EH (cell line): ENCODE results near the gene PPM1N.
"Not testable (repeated sequence)": the region's sequence is repeated elsewhere in the genome, so short reads cannot be mapped to it uniquely, and the experiment has no call there.

Experiments used
- DNase-seq: peaks from one replicate; pipeline ENCODE4 v3.0.0-alpha.2; 2015; ENCODE audit warnings: low read depth

PPM1N gene

GRCh38 chr19:45508861-45509691 lies 10.8 kb downstream of the PPM1N start:
- DNase-seq: peak; percentile 91

DNA sequence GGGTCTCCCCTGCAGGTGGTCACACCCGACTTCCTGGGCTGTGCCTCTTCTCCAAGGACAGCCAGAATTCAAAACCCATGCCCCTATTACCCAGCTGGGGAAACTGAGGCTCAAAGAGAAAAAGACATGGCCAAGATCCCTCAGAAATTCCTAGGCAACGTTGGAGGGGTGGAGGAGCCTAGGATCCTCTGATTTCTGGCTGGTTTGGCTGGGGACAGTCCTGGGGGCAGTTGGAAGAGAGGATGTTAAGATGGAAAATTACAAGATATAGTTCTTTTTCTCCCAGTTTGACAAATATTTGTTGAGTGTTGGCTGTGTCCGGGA lies 11.4 kb downstream of the PPM1N start:
- no peak for DNase-seq

DNA sequence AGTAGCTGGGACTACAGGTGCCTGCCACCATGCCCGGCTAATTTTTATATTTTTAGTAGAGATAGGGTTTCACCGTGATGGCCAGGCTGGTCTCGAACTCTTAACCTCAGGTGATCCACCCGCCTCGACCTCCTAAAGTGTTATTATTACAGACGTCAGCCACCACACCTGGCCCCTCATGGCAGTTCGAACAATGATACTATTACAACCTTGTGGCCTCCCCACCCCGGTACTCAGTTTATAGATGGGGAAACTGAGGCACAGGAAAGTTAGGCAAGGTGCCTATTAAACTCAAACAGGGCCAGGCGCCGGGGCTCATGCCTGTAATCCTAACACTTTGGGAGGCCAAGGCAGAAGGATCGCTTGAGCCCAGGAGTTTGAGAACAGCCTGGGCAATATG lies 12.1 kb downstream of the PPM1N start:
- not testable (repeated sequence) for DNase-seq

DNA sequence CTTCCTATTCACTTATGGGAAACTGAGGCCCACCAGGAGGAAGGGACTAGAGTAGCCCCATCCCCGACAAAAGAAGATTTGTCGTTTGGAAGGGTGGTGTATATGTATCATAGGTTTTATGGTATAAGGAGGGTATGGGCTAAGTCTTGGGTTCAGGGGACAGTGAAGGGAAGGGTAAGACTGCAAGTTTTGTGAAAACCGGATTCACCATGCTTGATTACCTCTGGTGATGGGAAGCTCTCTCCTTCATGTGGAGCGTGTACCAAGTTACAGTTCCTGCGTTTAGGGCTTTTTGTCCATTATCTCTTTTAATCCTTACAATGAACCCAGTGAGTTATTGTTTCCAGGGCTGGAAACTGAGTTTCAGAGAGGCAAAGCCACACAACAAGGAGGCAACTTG lies 12.8 kb downstream of the PPM1N start:
- no peak for DNase-seq

- DNase-seq: no peak
These were observed 14.7 kb downstream of the PPM1N start for GRCh38 chr19:45512881-45513483.

DNA sequence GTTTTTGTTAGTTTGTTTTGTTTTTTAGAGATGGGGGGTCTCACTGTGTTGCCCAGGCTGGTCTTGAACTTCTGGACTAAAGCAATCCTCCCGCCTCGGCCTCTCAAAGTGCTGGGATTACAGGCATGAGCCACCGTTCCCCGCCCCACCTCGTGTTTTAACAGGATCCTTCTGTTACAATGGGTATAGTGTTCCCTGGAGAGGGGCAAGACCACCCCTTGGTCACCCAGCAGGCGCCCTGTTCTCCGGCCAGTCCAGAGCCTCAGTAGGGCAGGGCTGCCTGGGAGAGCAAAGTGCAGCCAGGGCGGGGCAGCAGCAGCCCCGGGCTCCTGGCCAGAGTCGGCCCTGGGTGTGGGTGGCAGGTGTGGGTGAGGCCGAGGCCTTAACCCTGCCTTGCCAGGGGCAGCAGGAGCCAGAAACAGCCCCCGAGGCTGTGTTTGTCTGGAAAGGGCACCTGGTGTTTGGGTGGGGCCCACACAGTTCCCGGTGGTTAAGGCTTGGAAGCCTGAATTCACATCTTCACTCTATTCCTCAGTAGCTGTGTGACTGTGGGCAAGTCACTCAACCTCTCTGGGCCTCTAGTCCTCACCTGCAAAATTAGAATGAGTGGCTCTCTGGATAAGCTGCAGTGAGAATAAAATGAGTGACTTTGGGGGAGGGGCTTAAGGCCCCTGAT lies 16.3 kb downstream of the PPM1N start:
- no peak for DNase-seq

DNA sequence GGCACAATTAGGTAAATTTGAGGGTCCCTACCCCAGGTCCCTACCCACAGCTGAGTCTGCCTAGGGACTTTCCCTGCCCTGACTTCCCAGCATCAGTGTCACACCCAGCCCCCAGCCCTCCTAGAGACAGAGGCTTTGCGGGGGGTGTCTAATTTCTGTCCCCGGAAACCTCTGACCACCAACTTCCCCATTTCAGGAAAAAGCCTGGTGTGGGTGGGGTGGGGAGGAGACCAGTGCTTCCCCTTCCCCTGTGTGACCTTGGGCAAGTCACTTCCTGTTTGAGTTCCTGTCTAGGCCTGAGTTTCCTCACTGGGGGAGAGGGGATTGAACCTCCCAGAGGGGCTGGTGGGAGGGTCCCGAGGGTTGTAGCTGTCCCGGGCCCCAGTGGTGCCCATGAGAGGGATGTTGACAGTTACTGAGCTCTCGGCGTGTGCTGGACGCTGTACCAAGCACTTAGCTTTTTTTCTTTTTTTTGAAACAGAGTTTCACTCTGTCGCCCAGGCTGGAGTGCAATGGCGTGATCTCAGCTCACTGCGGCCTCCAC lies 16.9 kb downstream of the PPM1N start:
- no peak for DNase-seq

DNA sequence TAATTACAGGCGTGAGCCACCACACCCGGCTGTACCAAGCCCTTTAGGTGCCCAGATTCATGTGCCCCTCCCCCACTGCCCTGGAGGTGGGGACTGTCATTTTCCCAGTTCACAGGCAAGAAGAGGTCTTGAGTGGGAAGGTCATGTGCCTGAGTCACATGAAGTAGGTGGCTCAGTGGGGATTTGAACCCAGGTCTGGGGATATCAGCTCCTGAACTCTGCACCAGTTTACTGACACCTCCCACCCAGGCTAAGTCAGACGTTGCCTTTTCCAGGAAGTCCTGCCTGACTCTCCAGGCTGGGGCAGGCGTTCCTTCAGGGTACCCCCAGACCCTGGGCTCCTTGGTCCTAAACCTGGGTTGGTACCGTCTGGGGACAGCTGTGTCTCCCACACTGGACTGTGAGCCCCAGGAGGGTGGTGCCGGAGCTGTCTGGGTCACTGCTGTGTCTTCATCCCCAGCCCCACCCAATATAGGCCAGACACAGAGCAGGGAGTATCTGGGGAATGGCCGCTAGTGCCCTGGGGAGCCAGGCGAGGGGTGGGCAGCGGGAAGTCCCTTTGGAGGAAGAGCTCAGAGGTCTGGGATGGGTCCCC lies 17.7 kb downstream of the PPM1N start:
- DNase-seq: no peak

DNA sequence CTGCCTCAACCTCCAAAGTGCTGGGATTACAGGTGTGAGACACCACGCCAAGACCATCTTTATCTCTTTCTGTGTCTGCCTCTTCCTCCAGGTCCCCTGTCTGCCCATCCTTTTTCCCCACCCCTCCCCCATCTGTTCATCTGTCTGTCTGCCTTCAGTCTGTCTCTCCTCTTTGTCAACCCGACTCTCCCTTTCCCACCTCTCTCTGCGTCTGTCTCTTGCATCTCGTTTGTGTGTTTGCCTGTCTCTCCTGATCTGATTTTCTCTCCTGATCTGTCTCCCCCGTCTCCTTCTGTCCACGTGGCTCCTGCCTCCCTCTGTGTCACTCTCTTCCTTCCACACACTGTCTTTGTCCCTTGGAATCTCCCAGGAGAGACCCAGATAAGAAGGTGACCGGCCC lies 19.0 kb downstream of the PPM1N start:
- DNase-seq: no peak

GRCh38 chr19:45517641-45518468 lies 19.6 kb downstream of the PPM1N start:
- no peak for DNase-seq

DNA sequence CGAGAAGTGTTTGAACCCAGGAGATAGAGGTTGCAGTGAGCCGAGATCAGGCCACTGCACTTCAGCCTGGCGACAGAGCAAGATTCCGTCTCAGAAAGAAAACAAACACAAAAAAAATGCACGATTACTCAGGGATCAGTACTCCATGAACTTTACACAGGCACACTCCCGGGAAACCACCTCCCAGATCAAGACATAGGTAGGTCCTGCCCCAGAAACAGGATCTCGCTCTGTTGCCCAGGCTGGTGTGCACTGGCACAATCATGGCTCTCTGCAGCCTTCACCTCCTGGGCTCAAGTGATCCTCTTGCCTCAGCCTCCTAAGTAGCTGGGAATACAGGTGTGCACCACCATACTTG lies 20.2 kb downstream of the PPM1N start:
- DNase-seq: no peak

DNA sequence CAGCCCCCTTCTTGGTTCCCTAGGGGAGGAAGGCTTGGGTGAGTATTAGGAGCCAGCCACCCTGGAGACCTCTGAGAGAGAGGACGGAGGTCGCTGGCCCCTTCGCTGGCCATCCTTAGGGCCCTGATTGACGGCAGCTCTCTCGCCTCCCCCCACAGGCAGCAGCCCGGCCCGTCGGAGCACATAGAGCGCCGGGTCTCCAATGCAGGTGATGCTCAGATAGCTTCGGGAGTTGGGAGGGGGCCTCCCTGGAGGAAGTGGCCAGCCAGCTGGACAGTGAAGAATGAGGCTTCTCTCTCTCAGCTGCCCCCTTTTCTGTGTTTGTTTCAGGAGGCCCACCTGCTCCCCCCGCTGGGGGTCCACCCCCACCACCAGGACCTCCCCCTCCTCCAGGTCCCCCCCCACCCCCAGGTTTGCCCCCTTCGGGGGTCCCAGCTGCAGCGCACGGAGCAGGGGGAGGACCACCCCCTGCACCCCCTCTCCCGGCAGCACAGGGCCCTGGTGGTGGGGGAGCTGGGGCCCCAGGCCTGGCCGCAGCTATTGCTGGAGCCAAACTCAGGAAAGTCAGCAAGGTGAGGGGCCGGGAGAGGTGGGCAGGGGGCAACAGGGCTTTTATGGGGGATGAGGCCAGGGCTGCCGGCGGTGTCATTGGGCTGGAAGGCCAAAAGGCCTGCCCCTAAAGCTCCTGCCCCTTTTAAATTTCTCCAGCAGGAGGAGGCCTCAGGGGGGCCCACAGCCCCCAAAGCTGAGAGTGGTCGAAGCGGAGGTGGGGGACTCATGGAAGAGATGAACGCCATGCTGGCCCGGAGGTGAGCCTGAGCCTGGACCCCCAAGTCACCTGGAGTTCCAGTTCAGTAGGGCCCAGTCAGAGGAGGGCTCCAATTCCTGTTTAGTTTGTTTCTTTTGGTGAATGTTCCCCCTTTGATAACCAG lies 24.0 kb downstream of the PPM1N start:
- no peak for DNase-seq

DNA sequence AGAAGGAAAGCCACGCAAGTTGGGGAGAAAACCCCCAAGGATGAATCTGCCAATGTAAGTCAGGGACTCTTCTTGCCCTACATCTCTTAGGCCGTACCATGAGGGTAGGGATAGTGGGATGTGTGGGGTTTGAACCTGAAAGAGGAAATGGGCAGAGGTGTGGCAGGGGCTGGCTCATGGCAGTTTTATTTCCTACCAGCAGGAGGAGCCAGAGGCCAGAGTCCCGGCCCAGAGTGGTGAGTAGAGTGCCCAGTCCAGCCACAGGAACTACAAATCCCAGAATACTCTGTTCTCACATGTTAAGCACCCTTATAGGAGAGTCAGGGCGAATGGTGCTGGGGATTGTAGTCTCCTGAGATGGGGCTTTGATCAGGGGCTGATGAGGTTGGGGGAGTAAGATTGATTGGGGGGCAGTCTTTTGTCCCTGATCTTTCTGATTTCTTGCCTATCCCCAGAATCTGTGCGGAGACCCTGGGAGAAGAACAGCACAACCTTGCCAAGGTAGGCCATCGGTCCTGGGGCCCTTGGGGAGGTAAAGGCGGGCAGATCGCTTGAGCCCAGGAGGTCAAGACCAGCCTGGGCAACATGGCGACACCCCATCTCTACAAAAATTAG lies 25.5 kb downstream of the PPM1N start:
- DNase-seq: peak; percentile 83

- no peak for DNase-seq
These were observed 26.4 kb downstream of the PPM1N start for GRCh38 chr19:45524575-45525129.

DNA sequence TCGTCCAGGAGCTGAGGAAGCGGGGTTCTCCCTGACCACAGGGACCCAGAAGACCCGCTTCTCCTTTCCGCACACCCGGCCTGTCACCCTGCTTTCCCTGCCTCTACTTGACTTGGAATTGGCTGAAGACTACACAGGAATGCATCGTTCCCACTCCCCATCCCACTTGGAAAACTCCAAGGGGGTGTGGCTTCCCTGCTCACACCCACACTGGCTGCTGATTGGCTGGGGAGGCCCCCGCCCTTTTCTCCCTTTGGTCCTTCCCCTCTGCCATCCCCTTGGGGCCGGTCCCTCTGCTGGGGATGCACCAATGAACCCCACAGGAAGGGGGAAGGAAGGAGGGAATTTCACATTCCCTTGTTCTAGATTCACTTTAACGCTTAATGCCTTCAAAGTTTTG lies 27.9 kb downstream of the PPM1N start:
- DNase-seq: peak; percentile 85

- DNase-seq: no peak
These were observed 28.7 kb downstream of the PPM1N start for GRCh38 chr19:45526971-45527370.

DNA sequence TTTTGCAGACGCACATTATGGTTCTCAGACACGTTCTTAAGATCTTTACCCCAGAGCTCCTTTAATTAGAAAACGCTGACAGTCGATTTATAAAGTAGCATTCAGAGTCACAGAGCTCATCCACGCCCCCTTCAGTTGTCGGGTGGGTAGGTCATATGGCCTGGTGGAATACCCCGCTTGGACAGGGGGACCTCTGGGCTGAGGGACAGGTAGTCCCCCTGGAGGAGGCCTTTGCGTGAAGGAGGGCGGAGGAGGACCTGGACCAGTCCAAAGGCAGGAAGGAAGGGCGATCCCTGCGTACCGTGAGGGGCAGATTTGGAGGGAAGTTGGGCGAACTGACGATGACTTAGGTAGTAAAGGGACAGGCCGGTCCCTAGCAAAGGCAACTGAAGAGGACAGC lies 29.5 kb downstream of the PPM1N start:
- DNase-seq: no peak

DNA sequence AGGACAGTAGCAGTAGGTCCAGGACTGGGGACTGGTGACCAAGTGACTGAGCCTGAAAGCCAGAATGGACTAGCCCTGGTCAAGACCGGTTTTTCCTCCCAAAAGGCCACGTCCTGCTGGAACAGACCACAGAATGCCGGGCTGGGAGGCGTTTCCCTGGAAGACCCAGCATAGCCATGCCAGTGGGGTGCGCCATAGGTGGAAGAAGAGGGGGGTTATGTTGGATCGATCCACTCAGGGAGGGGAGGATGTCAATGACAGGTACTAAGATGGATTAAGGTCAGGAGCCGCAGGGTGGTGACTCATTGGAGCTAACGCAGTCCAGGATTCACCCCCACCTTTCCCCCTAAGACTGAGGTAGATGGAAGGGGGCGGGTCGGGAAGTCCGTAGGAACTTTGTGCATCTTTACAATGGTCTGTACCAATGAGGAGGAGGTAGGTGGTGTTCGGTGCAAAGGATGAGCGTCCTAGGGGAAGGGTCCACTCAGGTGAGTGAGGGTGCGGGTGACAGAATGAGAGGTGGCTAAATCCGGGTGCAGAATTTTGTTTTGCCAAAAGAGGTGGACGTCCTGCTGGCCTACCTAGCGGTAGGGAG lies 30.0 kb downstream of the PPM1N start:
- DNase-seq: peak; percentile 45

GRCh38 chr19:45528744-45529419 lies 30.6 kb downstream of the PPM1N start:
- DNase-seq: no peak
